CD4-positive, alpha-beta T cell treated with Interleukin-6 at 100 ng/mL for 8 hours (primary cell): ENCODE measurements around the gene ARF1.
"Not testable (repeated sequence)": the region's sequence is repeated elsewhere in the genome, so short reads cannot be mapped to it uniquely, and the experiment has no call there.

Source experiments
- DNase-seq: peaks from one replicate; pipeline ENCODE4 v3.0.0-alpha.2; 2020; ENCODE audit warnings: mixed read lengths, low spot score

ARF1 gene

DNA sequence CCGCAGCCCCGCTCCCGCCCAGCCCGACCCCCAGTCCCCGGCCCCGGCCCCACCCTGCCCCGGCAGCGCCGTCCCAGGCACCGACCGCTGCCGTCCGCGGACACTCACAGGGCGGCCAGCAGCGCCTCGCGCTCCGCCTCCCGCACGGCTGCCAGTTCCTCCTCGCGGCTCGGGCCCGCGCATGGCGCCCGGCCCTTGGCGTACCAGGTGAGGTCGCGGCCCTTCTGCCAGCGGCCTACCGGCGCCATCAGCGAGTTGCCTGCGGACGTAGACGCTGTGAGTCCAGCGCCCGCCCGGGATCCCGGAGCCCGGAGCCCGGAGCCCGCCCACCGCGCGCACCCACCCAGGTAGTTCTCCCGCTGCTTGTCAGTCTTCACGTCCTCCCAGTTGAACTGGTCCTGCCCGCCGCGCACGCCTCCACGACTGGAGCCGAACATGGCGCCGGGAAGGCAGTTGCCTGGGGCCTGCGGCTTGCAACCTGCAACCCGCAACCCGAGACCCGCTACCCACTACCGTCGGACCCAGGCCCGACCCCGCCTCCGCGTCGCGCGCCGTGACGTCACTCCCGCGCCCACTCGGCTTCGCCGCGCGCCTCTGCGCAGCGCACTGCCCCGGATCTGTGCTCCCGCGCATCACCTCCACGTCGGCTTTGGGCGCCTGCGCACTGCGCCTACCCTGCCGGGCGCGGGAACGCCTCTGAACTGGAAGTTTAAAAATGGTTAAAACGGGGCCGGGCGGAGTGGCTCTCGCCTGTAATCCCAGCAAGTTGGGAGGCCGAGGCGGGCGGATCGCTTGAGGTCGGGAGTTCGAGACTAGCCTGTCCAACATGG, 20.5 kb downstream of the ARF1 start, which contains the start of gene C1orf35:
C1orf35 (minus strand) TSS at position 535 of the 830 bp plus-strand sequence; CDS start at position 437, 98 bp downstream.
- DNase-seq, result peak; percentile 93

DNA sequence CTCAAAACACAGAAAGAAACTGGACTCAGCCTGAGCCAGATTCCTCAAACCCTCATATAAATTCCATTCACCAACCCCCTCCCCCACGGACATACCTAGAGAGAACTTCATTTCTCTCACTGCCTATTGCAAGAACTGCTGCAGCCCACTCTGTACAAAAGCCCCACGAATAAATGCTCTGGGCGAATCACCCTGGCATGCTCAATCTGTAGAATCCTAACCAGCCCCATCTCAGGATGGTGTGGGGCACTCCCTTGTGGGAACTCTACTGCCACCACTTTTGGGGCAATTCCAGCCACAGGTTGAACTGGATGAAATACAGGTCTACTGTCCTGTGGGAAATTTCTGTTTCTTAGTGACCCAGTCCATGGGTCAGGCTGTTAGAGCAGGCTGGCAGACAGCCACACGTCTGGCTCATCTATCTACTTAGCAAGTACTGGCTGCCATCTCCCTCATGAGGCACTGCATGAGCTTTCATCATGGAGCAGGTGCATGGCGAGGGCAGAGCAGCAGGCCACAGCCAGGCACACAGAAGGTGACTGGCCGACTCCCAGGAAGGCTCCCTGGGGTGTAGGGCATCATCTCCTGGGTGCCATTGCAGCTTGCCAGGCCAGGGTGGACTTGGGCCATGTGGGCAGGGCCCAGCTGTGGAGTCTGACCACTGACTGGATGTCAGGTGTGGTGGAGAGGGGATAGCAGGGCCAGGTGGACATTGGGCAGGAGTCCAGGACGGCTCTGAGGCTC, 22.2 kb downstream of the ARF1 start:
- no peak for DNase-seq

GRCh38 chr1:228105270-228105995, 22.9 kb downstream of the ARF1 start:
- DNase-seq, result no peak

DNA sequence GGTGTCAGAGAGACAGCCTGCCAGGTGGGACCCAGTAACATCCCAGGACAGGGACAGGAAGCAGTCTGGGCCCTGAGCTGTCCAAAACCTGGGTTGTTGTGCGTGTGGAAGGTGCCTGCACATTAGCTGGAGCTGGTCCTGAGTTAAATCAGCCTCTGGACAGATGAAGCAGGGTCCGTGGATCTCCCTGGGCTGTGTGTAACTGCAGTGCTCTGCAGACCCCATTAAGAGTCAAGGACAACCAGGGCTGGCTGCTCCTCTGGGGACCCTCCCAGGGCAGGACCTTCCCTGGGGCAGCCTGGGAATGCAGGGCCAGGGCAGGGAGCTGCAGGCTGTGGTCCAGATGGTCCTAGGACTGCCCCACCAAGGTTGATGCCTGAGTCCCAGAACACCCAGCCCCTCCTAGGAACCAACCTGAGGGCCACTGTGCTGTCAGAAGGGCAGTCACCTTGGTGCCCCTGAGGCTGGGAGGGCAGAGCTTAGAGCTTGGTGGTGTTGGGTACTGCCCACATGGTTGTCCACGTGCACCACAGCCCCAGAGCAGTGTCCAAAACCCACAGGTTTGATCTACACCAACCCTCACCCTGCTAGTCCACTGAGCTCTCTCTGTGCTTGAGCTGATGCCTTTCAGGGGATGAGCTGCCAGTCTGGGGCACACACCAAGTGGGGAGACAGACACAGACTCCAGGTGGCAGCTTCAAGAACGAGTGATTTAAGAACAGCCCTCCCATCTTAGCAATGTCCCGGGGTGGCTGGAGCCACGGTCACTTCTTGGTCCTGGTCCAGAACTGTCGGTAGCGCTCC, 23.7 kb downstream of the ARF1 start:
- no peak for DNase-seq

GRCh38 chr1:228106800-228107054, 24.2 kb downstream of the ARF1 start:
- DNase-seq, result no peak

DNA sequence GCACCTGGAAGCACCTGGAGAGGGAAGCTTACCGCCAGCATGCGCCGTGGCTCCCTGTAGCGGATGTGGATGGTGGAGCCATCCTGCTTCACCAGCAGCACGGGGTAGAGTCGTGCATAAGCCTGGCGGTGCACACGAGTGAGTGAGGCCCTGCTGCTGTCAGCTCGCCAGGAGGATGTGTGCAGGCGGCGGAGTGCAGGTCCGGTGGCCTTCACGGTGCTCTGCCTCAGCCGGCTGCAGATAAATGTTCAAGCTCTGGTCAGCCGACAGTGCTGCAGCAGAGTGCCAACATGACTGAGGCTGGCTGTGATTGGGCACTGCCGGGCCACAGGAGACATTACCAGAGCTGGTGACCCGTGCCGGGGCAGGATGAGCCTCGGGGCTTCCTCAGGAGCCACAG, 25.1 kb downstream of the ARF1 start:
- DNase-seq, result no peak

DNA sequence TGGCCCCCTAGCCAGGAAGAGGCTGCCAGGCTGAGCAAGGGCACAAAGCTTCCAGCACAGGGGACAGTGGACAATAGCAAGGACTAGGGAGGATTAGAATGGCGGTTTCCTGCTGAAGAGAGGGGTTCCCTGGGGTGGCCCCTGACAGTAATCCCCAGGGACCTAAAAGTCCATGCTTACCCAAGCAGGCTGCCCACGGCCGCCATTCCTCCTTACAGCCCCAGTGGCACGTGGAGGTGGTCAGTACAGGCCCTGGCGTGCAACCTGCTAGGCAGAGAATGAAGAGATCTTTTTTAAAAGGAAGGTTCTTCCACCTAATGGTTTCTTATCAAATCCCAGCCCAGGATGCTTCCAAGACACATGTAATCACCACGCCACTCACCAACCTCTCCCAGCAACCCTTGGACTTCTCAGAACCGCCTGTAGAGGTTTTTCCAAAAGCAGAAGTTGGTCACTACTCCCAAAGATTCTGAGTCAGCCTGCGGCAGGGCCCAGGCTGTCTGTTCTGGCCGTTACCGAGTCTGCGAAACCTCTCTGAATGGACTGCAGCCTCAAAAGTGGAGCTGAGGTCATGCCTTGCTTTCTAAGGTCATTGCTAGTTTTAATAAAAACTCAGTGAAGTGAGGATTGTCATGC, 25.7 kb downstream of the ARF1 start:
- no peak for DNase-seq

GRCh38 chr1:228108742-228109072, 26.2 kb downstream of the ARF1 start:
- no peak for DNase-seq

- peak; percentile 97 for DNase-seq
These were observed 26.8 kb downstream of the ARF1 start, which contains the start of gene MRPL55 for GRCh38 chr1:228109073-228109961. Gene MRPL55 (minus strand): TSS chr1:228109299. CDS start chr1:228108260, 1,039 bp downstream.

GRCh38 chr1:228109962-228110488, 27.5 kb downstream of the ARF1 start:
- no peak for DNase-seq

DNA sequence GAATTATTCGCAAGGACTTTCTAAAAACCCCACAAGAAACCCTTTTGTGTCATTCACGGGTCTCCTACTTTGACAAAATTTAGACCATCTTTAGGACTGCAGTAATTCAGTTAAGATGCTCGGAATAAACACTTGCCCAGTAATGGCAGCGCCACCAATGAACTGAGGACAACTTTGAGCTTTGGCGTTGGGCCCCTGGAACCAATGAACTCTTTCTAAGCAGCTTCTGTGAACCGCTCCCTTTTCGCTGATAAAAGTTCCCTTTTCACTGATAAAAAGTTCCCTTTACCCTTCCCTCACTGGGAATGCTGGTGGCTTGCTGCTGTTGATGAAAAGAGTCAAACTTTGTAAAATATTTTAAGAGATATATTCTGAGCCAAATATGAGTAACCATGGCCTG, 28.0 kb downstream of the ARF1 start:
- DNase-seq, result no peak

- not testable (repeated sequence) for DNase-seq
These were observed 28.8 kb downstream of the ARF1 start for GRCh38 chr1:228111315-228111714.

DNA sequence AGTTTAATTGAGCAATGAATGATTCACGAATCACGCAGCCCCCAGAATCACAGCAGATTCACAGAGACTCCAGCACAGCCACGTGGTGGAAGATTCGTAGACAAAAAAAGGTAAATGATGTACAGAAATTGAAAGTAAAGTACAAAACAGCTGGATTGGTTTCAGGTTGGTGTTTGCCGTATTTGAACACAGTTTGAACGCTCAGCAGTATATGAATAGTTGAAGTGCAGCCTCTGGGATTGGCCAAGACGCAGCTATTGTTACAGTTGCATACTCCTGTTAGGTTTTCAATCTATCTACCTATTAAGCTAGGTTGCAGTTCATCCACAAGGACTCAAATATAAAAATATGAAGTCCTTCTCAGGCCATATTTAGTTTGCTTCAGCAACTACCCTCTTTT, 29.7 kb downstream of the ARF1 start:
- no peak for DNase-seq

- no peak for DNase-seq
These were observed 30.1 kb downstream of the ARF1 start for GRCh38 chr1:228112617-228113016.

- DNase-seq, result no peak
These were observed 32.3 kb downstream of the ARF1 start for GRCh38 chr1:228114827-228115226.

DNA sequence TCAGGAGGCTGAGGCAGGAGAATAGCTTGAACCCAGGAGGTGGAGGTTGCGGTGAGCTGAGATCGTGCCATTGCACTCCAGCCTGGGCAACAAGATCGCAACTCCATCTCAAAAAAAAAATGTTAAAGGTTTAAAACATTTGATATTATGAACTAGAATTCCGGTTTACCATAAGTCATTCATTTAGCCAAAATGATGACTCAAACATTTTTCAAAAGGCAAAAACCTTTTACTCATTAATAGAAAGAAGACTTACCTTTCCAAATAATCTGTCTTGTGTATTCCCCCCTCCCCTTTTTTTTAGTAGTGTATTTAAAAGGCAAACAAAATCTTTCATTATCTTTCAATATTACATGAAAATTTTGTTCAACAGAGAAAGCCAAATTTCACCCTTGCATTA, 34.8 kb downstream of the ARF1 start:
- DNase-seq, result no peak

DNA sequence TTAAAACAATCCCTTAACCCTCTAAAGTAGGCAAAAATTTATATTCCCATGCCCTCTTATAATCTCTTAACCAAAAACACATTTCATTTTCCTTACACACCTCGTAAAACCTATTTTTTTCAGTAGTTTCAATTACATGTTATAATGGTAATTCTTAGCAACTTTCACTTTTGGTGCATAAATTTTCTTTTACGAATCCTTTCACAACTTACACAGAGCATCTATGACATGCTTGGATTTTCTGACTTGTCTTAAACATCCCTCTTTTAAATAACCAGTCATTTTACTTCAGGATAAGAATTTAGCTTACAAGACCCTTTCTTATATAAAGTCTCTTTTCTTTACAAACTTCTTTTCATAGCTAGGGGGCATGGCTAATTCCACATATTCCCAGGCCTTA, 35.5 kb downstream of the ARF1 start:
- DNase-seq, result no peak

DNA sequence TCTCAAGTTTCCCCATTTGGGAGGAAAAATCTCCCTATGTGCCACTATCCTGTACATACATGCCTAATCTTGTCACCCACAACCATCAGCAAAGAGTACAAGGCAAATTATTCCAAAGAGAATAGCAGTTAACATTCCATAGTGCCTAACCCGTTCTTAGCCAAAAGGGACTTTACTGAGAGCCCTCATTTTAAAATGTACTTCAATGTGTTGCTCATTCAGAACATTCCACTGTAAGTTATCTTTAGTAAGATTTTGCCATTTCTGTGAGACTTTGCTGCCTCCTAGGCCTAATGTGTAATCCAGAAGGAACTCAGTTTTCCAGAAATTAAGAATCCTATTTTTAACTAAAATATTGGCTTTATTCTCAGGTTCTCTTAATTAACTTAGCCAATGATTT, 37.8 kb downstream of the ARF1 start:
- DNase-seq, result no peak

DNA sequence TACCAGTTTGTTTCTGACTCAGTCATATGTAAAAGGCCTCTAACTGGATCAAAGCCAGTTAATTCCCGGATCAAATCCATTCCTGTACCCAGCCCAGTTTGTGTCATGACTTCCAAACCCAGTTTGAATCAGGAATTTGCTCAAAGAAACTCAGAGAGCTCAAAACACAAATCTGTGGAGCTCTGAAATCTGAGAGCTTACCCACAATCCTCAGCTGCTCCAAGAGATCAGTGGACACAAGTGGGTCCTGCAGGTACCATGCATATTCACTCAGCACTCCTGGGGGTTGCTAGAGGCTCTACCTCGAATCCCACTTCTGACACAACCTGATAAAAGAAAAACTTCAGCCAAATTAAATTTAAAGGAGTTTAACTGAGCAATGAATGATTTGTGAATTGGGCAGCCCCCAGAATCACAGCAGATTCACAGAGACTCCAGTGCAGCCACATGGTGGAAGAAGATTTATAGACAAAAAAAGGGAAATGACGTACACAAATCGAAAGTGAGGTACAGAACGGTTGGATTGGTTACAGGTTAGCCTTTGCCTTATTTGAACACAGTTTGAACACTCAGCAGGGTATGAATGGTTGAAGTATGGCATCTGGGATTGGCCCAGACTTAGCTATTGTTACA, 38.5 kb downstream of the ARF1 start:
- no peak for DNase-seq

DNA sequence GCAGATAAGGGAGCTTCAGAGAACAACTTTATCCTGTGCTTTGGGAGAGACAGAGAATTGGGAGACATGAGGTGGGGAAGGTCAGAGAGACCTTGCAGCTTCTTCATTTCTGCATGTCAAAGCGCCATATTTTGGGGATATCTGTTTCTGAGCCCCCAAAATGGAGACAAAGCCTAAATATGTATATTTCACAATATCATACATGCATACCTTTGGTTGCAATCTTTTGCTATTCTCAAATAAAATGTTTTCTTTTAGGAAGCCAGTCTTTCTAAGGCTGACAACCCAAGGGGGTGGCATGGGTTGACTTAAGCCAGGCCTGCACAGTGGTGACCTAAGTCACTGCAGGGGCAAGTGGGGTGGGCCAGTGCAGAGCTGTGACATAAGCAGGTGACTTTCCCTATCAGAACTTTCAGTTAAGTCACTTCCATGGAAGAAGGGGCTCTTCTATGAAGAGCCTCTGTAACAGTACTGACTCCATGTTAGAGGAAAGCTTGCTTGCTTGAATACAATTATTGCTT, 40.5 kb downstream of the ARF1 start:
- no peak for DNase-seq
